ENCODE data around the gene RTKN. TPM values are rescaled to one million over a fixed set of nuclear protein-coding genes. Genes with fewer than 3 reads are reported as not detected.
"Not testable (repeated sequence)": the region's sequence is repeated elsewhere in the genome, so short reads cannot be mapped to it uniquely, and the experiment has no call there.

The RTKN gene
- total RNA-seq, 1 experiment from 2014 or later, result 94.0 TPM

DNA sequence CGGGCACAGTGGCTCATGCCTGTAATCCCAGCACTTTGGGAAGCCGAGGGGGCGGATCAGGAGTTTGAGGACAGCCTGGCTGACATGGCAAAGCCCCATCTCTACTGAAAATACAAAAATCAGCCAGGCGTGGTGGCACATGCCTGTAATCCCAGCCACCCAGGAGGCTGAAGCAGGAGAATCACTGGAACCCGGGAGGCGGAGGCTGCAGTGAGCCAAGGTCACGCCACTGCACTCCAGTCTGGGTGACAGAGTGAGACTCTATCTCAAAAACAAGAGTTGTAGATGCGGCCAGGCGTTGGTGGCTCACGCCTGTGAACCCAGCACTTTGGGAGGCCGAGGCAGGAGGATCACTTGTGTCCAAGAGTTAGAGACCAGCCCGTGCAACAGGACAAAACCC is 29.0 kb upstream of the RTKN start:
- POLR2A ChIA-PET, result interaction anchor here (0.8 to 2.7 kb wide), 3 partner anchors 11 to 30 kb away, joined by 4 to 25 read pairs (median 5); partner anchors contain the start of genes CCDC142, TTC31 and WBP1
- not testable (repeated sequence) for H3K4me2 ChIP-seq (ENCODE audit: low read length); H3K9ac ChIP-seq (ENCODE audit: low read length)

DNA sequence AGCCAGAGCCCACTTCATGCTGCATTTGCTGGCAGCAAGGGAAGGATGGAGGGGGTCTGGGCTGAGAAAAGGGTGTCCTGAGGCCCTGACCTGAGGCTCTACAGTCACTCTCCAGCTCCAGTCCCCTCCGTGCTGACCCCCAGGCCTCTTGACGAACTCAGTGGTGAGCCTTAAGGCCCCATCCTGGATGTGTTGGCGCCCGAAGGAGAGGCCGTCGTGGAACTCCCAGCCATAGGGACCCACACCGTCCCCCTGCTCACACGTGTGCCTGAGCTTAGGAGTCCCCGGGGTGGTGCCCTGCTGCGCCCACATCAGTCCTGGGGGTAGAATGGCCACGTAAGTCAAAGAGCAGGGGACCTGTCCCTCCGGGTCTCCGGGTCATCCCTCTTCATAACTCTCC is 22.7 kb upstream of the RTKN start:
- CTCF ChIA-PET, result no interaction called here
- peak overlapping the region; percentile 94 for H3K9ac ChIP-seq (ENCODE audit: low read length)
- no peaks in the 10 kb centered on the region for H3K9me3 ChIP-seq (ENCODE audit: control insufficient read depth in 1 of 2, insufficient read depth in 1 of 2, low read depth in 1 of 2, low read length in 2 of 2)
- RAD21 ChIA-PET (ENCODE audit: low non-redundant PET in 1 of 2, low total read pairs in 2 of 2, uncharacterized antibody in 2 of 2, unreplicated experiment in 2 of 2), result no interaction called here
- H3K36me3 ChIP-seq (ENCODE audit: control insufficient read depth in 1 of 2, insufficient read depth in 2 of 2, low read length in 2 of 2), result peaks cover 4 to 19% of the 10 kb centered on the region in 2 experiments; a peak in 2 of 4 replicates
- H4K20me1 ChIP-seq (ENCODE audit: insufficient read depth), result no peaks in the 10 kb centered on the region
- peak overlapping the region; percentile 86 to 97 for H3K4me3 ChIP-seq (replicated peaks in 1 of 2; ENCODE audit: low read depth in 1 of 2, low read length in 2 of 2)
- H3K27me3 ChIP-seq (ENCODE audit: insufficient read depth, low read length), result no peaks in the 10 kb centered on the region
- H3K4me1 ChIP-seq (ENCODE audit: control insufficient read depth in 1 of 2, insufficient read depth in 2 of 2, low read length in 2 of 2), result peaks cover 0 to 13% of the 10 kb centered on the region in 2 experiments; a peak in 3 of 4 replicates
- intact Hi-C loops (cut with micrococcal nuclease), result no loop called here
- no peak for DNase-seq (ENCODE audit: low read depth, low spot score)
- H3K4me2 ChIP-seq (ENCODE audit: low read length), result peak overlapping the region; percentile 99
- no peaks in the 10 kb centered on the region for H3K9me2 ChIP-seq (ENCODE audit: insufficient read depth)
- H3K79me2 ChIP-seq (ENCODE audit: insufficient read depth, low read length), result peaks cover 27% of the 10 kb centered on the region
- POLR2A ChIA-PET, result no interaction called here
- no peak overlapping the region for H2AFZ ChIP-seq (ENCODE audit: low read depth, low read length, poor library complexity, severe bottlenecking)
- BruUV-seq (replicated peaks), result no TSS peak
- peak overlapping the region; percentile 89 for H3K27ac ChIP-seq (ENCODE audit: low read depth, low read length)
- peak; percentile 3 for ATAC-seq
- TF ChIP-seq, protein P1, sequence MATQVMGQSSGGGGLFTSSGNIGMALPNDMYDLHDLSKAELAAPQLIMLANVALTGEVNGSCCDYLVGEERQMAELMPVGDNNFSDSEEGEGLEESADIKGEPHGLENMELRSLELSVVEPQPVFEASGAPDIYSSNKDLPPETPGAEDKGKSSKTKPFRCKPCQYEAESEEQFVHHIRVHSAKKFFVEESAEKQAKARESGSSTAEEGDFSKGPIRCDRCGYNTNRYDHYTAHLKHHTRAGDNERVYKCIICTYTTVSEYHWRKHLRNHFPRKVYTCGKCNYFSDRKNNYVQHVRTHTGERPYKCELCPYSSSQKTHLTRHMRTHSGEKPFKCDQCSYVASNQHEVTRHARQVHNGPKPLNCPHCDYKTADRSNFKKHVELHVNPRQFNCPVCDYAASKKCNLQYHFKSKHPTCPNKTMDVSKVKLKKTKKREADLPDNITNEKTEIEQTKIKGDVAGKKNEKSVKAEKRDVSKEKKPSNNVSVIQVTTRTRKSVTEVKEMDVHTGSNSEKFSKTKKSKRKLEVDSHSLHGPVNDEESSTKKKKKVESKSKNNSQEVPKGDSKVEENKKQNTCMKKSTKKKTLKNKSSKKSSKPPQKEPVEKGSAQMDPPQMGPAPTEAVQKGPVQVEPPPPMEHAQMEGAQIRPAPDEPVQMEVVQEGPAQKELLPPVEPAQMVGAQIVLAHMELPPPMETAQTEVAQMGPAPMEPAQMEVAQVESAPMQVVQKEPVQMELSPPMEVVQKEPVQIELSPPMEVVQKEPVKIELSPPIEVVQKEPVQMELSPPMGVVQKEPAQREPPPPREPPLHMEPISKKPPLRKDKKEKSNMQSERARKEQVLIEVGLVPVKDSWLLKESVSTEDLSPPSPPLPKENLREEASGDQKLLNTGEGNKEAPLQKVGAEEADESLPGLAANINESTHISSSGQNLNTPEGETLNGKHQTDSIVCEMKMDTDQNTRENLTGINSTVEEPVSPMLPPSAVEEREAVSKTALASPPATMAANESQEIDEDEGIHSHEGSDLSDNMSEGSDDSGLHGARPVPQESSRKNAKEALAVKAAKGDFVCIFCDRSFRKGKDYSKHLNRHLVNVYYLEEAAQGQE (IDR thresholded peaks at IDR 0.05; ENCODE audit: low read depth), result no peak
- no peak for TF ChIP-seq CBX3 (IDR thresholded peaks at IDR 0.05; ENCODE audit: low read depth)
- TF ChIP-seq TCF7L2 (IDR thresholded peaks at IDR 0.05; ENCODE audit: borderline replicate concordance, extremely low read depth, insufficient read depth, insufficient read length), result no peak
- TF ChIP-seq, protein P2, sequence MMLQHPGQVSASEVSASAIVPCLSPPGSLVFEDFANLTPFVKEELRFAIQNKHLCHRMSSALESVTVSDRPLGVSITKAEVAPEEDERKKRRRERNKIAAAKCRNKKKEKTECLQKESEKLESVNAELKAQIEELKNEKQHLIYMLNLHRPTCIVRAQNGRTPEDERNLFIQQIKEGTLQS (IDR thresholded peaks at IDR 0.05), result no peak
- TF ChIP-seq POLR2A (IDR thresholded peaks at IDR 0.05; ENCODE audit: borderline replicate concordance, extremely low read depth, insufficient read depth, insufficient read length), result no peak

More for the DNA sequence above, 29.0 kb upstream of the RTKN start:
- H3K9me3 ChIP-seq (ENCODE audit: control insufficient read depth in 1 of 2, insufficient read depth in 1 of 2, low read depth in 1 of 2, low read length in 2 of 2); H2AFZ ChIP-seq (ENCODE audit: low read depth, low read length, poor library complexity, severe bottlenecking); H3K27ac ChIP-seq (ENCODE audit: low read depth, low read length); intact Hi-C loops (cut with micrococcal nuclease); ATAC-seq; H4K20me1 ChIP-seq (ENCODE audit: insufficient read depth); DNase-seq (ENCODE audit: low read depth, low spot score); H3K9me2 ChIP-seq (ENCODE audit: insufficient read depth); BruUV-seq (replicated peaks); H3K27me3 ChIP-seq (ENCODE audit: insufficient read depth, low read length); H3K4me3 ChIP-seq (replicated peaks in 1 of 2; ENCODE audit: low read depth in 1 of 2, low read length in 2 of 2): not testable (repeated sequence)
- H3K4me1 ChIP-seq (ENCODE audit: control insufficient read depth in 1 of 2, insufficient read depth in 2 of 2, low read length in 2 of 2), result peaks cover 12 to 23% of the 10 kb centered on the region in 2 experiments; a peak in 3 of 4 replicates
- ChIA-PET RAD21 (ENCODE audit: low non-redundant PET in 1 of 2, low total read pairs in 2 of 2, uncharacterized antibody in 2 of 2, unreplicated experiment in 2 of 2) (interaction anchor here in 1 of 2 experiments (0.6 kb wide), 1 partner anchor 13 kb away, joined by 3 read pairs; no protein-coding TSS in a partner anchor), CTCF (interaction anchor here (0.6 kb wide), 1 partner anchor 13 kb away, joined by 3 read pairs; the partner anchor contains the start of gene WBP1)
- peaks cover 14% of the 10 kb centered on the region for H3K79me2 ChIP-seq (ENCODE audit: insufficient read depth, low read length)
- peaks cover 8 to 16% of the 10 kb centered on the region in 2 experiments; a peak in 2 of 4 replicates for H3K36me3 ChIP-seq (ENCODE audit: control insufficient read depth in 1 of 2, insufficient read depth in 2 of 2, low read length in 2 of 2)
- TF ChIP-seq POLR2AphosphoS5 (IDR thresholded peaks at IDR 0.05; ENCODE audit: low read depth, low read length), result peak; percentile 13; the same call in 1 of the 2 replicates
